GM12878 (cell line): ENCODE measurements around the gene NAALADL2. TPM values are rescaled to one million over a fixed set of nuclear protein-coding genes. Genes with fewer than 3 reads are reported as not detected.

Experiments used
- ATAC-seq: fragments of 200-7000 bp; cut with Tn5 transposase; 3 replicates; pipeline ENCODE4 v1.9.1; 2020; ENCODE audit warnings: mild to moderate bottlenecking, moderate library complexity
- BruUV-seq: library from RNA; stranded (reverse); fragments of 400-500 nt; replicated peaks from 2 replicates; lab custom pipeline; 2021; lab: Mats Ljungman, UMichigan
- CTCF ChIA-PET: fragments of 300-600 bp; sonication (Branson Sonifier 250); formaldehyde crosslinking; extraction: SDS; loops from one replicate; lab custom pipeline; 2021; ENCODE audit warnings: inconsistent platforms; lab: Yijun Ruan, JAX
- POLR2A ChIA-PET: fragments of 350-600 bp; formaldehyde crosslinking; extraction: SDS; loops from one replicate; lab custom pipeline; 2021; ENCODE audit warnings: inconsistent platforms; lab: Charles Lee
- RAD21 ChIA-PET: fragments of 300-600 bp; sonication (Branson Sonifier 250); formaldehyde crosslinking; loops from one replicate; lab custom pipeline; 2023; ENCODE audit warnings: antibody characterized with exemption; ENCODE audit not compliant: unreplicated experiment; lab: Charles Lee
- SMC1A ChIA-PET: fragments of 300-600 bp; sonication (Branson Sonifier 250); formaldehyde crosslinking; loops from one replicate; lab custom pipeline; 2023; ENCODE audit not compliant: unreplicated experiment, uncharacterized antibody; lab: Charles Lee
- DNase-seq: peaks from one replicate; pipeline ENCODE4 v3.0.0-alpha.2; 2011; ENCODE audit warnings: low read depth, low spot score
- FAIRE-seq: peaks from 3 replicates; lab custom pipeline; 2011; peaks lifted over from hg19 to GRCh38; lab: Jason Lieb, UNC
- H2AFZ ChIP-seq: 2 replicates; pipeline ENCODE4 v1.6.0; 2011; ENCODE audit warnings: low read depth, low read length, control low read depth; ENCODE audit not compliant: control insufficient read depth
- H3K27ac ChIP-seq: 2 replicates; pipeline ENCODE4 v1.5.1; 2011; ENCODE audit warnings: control low read depth; ENCODE audit not compliant: control insufficient read depth, insufficient read depth
- H3K27me3 ChIP-seq, 2 experiments: replicated peaks in 1 of 2; 2 replicates each; pipeline versions ENCODE4 v1.6.0 to v1.6.1; 2011; ENCODE audit warnings: low read length in 1 of 2; ENCODE audit not compliant: control insufficient read depth in 2 of 2, insufficient read depth in 2 of 2
- H3K36me3 ChIP-seq, 2 experiments: 2 replicates each; pipeline ENCODE4 v1.5.1; 2011; ENCODE audit warnings: low read length in 1 of 2; ENCODE audit not compliant: control insufficient read depth in 2 of 2, insufficient read depth in 2 of 2
- H3K4me1 ChIP-seq: 2 replicates; pipeline ENCODE4 v1.6.1; 2011; ENCODE audit warnings: mild to moderate bottlenecking, low read length, moderate library complexity, mixed read lengths; ENCODE audit not compliant: control insufficient read depth, insufficient read depth
- H3K4me2 ChIP-seq: 2 replicates; pipeline ENCODE4 v1.6.0; 2011; ENCODE audit warnings: control low read depth; ENCODE audit not compliant: control insufficient read depth, insufficient read depth
- H3K4me3 ChIP-seq: fragments of 200-600 bp; sonication (generic); 2 replicates; pipeline ENCODE4 v1.5.1; 2016
- H3K79me2 ChIP-seq: 2 replicates; pipeline ENCODE4 v1.6.0; 2011; ENCODE audit warnings: low read length; ENCODE audit not compliant: control insufficient read depth, insufficient read depth
- H3K9ac ChIP-seq: 2 replicates; pipeline ENCODE4 v1.8.0; 2011; ENCODE audit warnings: low read length, control low read depth, mixed read lengths; ENCODE audit not compliant: control insufficient read depth, insufficient read depth
- H3K9me3 ChIP-seq: replicated peaks from 3 replicates; pipeline ENCODE4 v1.5.1; 2011; ENCODE audit warnings: mild to moderate bottlenecking, low read length; ENCODE audit not compliant: control insufficient read depth, insufficient read depth
- H4K20me1 ChIP-seq: 2 replicates; pipeline ENCODE4 v1.6.0; 2011; ENCODE audit not compliant: control insufficient read depth, insufficient read depth
- CBX3 ChIP-seq: fragments of 200-600 bp; sonication (generic); IDR thresholded peaks from 2 replicates; pipeline ENCODE4 v1.6.1; 2016; ENCODE audit warnings: low read depth, borderline replicate concordance
- CHD2 ChIP-seq: IDR thresholded peaks from 2 replicates; pipeline ENCODE4 v1.6.1; 2011; ENCODE audit warnings: low read depth, low read length, improper control_type of control experiment, borderline replicate concordance
- ETV6 ChIP-seq, 2 experiments: fragments of 450-650 bp in 1 of 2; IDR thresholded peaks in 1 of 2; conservative IDR thresholded peaks in 1 of 2; 2 replicates each; pipeline ENCODE4 v1.6.1; 2014; ENCODE audit warnings: antibody characterized with exemption in 1 of 2, borderline replicate concordance in 1 of 2, low read depth in 1 of 2, mild to moderate bottlenecking in 1 of 2, moderate library complexity in 1 of 2
- IKZF1 ChIP-seq: fragments of 450-650 bp; conservative IDR thresholded peaks from 2 replicates; pipeline ENCODE4 v1.6.1; 2017; ENCODE audit warnings: antibody characterized with exemption, mild to moderate bottlenecking
- PAX5 ChIP-seq: IDR thresholded peaks from 2 replicates; pipeline ENCODE4 v1.6.1; 2011; ENCODE audit warnings: low read depth, low read length, borderline replicate concordance
- SMAD5 ChIP-seq: IDR thresholded peaks from 2 replicates; pipeline ENCODE4 v1.6.1; 2016; ENCODE audit warnings: antibody characterized with exemption, low read depth
- SPI1 ChIP-seq: IDR thresholded peaks from 2 replicates; pipeline ENCODE4 v1.6.1; 2011; ENCODE audit warnings: low read depth, mild to moderate bottlenecking, low read length, moderate library complexity, borderline replicate concordance; ENCODE audit not compliant: insufficient read depth
- WGBS: methylation state at CpG from one replicate; pipeline ENCODE4 v1.1.6; 2016; ENCODE audit warnings: low lambda C conversion rate; ENCODE audit not compliant: insufficient replicate concordance, insufficient coverage; ENCODE audit errors: missing lambda C conversion rate; 5-methylcytosine and 5-hydroxymethylcytosine counted together
- in situ Hi-C: fragments of 300-500 bp; cut with MboI; formaldehyde crosslinking; loops from 9 replicates; pipeline ENCODE4 v1.14.3; 2018; ENCODE audit warnings: mixed read lengths
- intact Hi-C: fragments of 100-400 bp; cut with micrococcal nuclease; formaldehyde crosslinking; loops from one replicate; pipeline ENCODE4 v1.14.2; 2022; ENCODE audit not compliant: unreplicated experiment
- polyA plus RNA-seq, 11 experiments: library from polyadenylated mRNA; depleted of rRNA in 4 of 11; unstranded in 6 of 11; stranded (reverse) in 5 of 11; fragments of >200 nt; fragmentation: Nextera tagmentation in 4 of 11; fragmentation: Illumina TruSeq in 1 of 11; extraction: Ambion mirVana in 4 of 11; extraction: Trizol in 1 of 11; gene quantifications; 1 replicate in 1 of 11; 2 replicates in 10 of 11; pipeline versions ENCODE4 v1.2.1 to v1.2.3, GENCODE V29; 2011 to 2016; ENCODE audit warnings: inconsistent platforms in 2 of 11, missing spikeins in 2 of 11, low read depth in 1 of 11
- total RNA-seq, 4 experiments: library from RNA; depleted of rRNA in 3 of 4; stranded (reverse); fragments of >200 nt in 3 of 4; fragmentation: Illumina TruSeq in 1 of 4; extraction: Trizol in 1 of 4; gene quantifications; 2 replicates each; pipeline versions ENCODE4 v1.2.1 to v1.2.3, GENCODE V29; 2013 to 2021
- TF ChIP-seq, protein P1 (sequence below): IDR thresholded peaks from 2 replicates; pipeline ENCODE4 v1.6.1; 2012; ENCODE audit warnings: improper control_type of control experiment, low read depth, low read length; ENCODE audit not compliant: insufficient replicate concordance

Gene NAALADL2
- total and polyA plus RNA-seq, 10 of the 15 experiments (the other 5 are each of a cell fraction or from before 2014, with no cell fraction given), result 0.06 to 10.8 (median 0.46) TPM

DNA sequence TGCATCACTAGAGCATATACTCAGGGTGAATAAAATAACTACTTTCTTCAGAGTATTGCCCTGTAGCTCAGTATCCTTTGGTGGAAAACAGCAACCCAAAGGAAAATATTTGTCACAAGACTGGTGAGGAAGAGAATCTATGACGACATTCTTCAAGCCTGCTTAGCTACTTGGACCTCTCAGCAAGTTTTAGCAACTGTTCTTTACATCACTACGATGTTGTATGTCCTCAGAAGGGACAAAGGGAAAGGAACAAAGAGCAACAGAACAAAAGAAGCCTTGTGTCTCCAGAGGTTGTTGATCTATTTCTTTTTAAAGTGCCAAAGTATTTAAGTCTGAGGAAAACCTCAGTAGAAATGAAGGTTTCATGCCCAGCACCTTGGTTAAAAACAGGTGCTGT, 746.7 kb downstream of the NAALADL2 start:
- no peak overlapping the region for H2AFZ ChIP-seq
- no peak overlapping the region for H3K27ac ChIP-seq
- no peaks in the 10 kb centered on the region for H3K27me3 ChIP-seq
- no peaks in the 10 kb centered on the region for H4K20me1 ChIP-seq
- TF ChIP-seq IKZF1 (no peak), CBX3 (no peak), PAX5 (no peak), SPI1 (no peak), CHD2 (no peak), SMAD5 (no peak), ETV6 (conservative IDR thresholded peaks at IDR 0.05 in 1 of 2, IDR thresholded peaks at IDR 0.05 in 1 of 2; ENCODE audit: borderline replicate concordance in 1 of 2, low read depth in 1 of 2) (no peak)
- TF ChIP-seq, protein P1, sequence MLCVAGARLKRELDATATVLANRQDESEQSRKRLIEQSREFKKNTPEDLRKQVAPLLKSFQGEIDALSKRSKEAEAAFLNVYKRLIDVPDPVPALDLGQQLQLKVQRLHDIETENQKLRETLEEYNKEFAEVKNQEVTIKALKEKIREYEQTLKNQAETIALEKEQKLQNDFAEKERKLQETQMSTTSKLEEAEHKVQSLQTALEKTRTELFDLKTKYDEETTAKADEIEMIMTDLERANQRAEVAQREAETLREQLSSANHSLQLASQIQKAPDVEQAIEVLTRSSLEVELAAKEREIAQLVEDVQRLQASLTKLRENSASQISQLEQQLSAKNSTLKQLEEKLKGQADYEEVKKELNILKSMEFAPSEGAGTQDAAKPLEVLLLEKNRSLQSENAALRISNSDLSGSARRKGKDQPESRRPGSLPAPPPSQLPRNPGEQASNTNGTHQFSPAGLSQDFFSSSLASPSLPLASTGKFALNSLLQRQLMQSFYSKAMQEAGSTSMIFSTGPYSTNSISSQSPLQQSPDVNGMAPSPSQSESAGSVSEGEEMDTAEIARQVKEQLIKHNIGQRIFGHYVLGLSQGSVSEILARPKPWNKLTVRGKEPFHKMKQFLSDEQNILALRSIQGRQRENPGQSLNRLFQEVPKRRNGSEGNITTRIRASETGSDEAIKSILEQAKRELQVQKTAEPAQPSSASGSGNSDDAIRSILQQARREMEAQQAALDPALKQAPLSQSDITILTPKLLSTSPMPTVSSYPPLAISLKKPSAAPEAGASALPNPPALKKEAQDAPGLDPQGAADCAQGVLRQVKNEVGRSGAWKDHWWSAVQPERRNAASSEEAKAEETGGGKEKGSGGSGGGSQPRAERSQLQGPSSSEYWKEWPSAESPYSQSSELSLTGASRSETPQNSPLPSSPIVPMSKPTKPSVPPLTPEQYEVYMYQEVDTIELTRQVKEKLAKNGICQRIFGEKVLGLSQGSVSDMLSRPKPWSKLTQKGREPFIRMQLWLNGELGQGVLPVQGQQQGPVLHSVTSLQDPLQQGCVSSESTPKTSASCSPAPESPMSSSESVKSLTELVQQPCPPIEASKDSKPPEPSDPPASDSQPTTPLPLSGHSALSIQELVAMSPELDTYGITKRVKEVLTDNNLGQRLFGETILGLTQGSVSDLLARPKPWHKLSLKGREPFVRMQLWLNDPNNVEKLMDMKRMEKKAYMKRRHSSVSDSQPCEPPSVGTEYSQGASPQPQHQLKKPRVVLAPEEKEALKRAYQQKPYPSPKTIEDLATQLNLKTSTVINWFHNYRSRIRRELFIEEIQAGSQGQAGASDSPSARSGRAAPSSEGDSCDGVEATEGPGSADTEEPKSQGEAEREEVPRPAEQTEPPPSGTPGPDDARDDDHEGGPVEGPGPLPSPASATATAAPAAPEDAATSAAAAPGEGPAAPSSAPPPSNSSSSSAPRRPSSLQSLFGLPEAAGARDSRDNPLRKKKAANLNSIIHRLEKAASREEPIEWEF, result no peak
- intact Hi-C loops, result no loop called here
- FAIRE-seq (no peak), ATAC-seq (no peak), DNase-seq (no peak)
- WGBS, result 5% methylated on average over 2 of the region's 2 CpGs
- ChIA-PET CTCF (interaction anchor here (1.2 kb wide), 1 partner anchor 13 kb away, joined by 3 read pairs; no protein-coding TSS in a partner anchor), POLR2A (no interaction called here), RAD21 (no interaction called here), SMC1A (interaction anchor here (1.2 kb wide), 1 partner anchor 33 kb away, joined by 3 read pairs; no protein-coding TSS in a partner anchor)
- H3K4me1 ChIP-seq, result no peaks in the 10 kb centered on the region
- no peak overlapping the region for H3K4me2 ChIP-seq
- BruUV-seq, result no TSS peak
- in situ Hi-C loops, result no loop called here
- H3K79me2 ChIP-seq, result no peaks in the 10 kb centered on the region
- H3K9me3 ChIP-seq, result no peaks in the 10 kb centered on the region
- H3K9ac ChIP-seq, result no peak overlapping the region
- no peak overlapping the region for H3K4me3 ChIP-seq
- no peaks in the 10 kb centered on the region for H3K36me3 ChIP-seq
